ENCODE measurements around the gene DYNLL1.
"Not testable (repeated sequence)": the region's sequence is repeated elsewhere in the genome, so short reads cannot be mapped to it uniquely, and the experiment has no call there.

- TF ChIP-seq, protein P1, sequence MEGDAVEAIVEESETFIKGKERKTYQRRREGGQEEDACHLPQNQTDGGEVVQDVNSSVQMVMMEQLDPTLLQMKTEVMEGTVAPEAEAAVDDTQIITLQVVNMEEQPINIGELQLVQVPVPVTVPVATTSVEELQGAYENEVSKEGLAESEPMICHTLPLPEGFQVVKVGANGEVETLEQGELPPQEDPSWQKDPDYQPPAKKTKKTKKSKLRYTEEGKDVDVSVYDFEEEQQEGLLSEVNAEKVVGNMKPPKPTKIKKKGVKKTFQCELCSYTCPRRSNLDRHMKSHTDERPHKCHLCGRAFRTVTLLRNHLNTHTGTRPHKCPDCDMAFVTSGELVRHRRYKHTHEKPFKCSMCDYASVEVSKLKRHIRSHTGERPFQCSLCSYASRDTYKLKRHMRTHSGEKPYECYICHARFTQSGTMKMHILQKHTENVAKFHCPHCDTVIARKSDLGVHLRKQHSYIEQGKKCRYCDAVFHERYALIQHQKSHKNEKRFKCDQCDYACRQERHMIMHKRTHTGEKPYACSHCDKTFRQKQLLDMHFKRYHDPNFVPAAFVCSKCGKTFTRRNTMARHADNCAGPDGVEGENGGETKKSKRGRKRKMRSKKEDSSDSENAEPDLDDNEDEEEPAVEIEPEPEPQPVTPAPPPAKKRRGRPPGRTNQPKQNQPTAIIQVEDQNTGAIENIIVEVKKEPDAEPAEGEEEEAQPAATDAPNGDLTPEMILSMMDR (IDR thresholded peaks at IDR 0.05): not testable (repeated sequence)
- TF ChIP-seq POLR2AphosphoS5, POLR2A (IDR thresholded peaks at IDR 0.05): not testable (repeated sequence)
Measured at GRCh38 chr12:120487552-120487951, 8.4 kb upstream of the DYNLL1 start.

Measured in gastroesophageal sphincter (tissue), 3 donors.